ENCODE results near the gene COMMD6. TPM values are rescaled to one million over a fixed set of nuclear protein-coding genes. Genes with fewer than 3 reads are reported as not detected.

COMMD6 gene
- total RNA-seq, 1 experiment from 2014 or later, result 131 TPM

- Mint-ChIP-seq H3K27ac (no peak overlapping the region), H3K36me3 (ENCODE audit: insufficient read depth in 1 of 3, low read depth in 3 of 3) (peaks cover 4 to 17% (median 10%) of the 10 kb centered on the region in 3 experiments; a peak in 6 of 7 replicates), H3K4me3 (no peak overlapping the region), H3K9me3 (no peaks in the 10 kb centered on the region), H3K4me1 (no peaks in the 10 kb centered on the region), H3K27me3 (ENCODE audit: low read depth) (no peaks in the 10 kb centered on the region)
- no peak overlapping the region for H3K18ac ChIP-seq (ENCODE audit: insufficient read length, low read depth, low read length)
- H2BK20ac ChIP-seq (ENCODE audit: low read depth, low read length, poor library complexity, severe bottlenecking), result no peak overlapping the region
- no peak for DNase-seq
- H2AFZ ChIP-seq (ENCODE audit: low read length), result no peak overlapping the region
- no peak overlapping the region for H3K4me2 ChIP-seq (ENCODE audit: insufficient read depth, insufficient read length, low read length)
- no peaks in the 10 kb centered on the region for H4K20me1 ChIP-seq (ENCODE audit: control insufficient read depth, insufficient read depth, insufficient read length)
- H3K23me2 ChIP-seq (ENCODE audit: insufficient read length, low read depth, low read length, poor library complexity, severe bottlenecking), result no peaks in the 10 kb centered on the region
- H2BK120ac ChIP-seq (ENCODE audit: low read depth, low read length, poor library complexity, severe bottlenecking), result no peak overlapping the region
- H3K9ac ChIP-seq (ENCODE audit: extremely low read depth, insufficient read length, low read length), result no peak overlapping the region
- H3K4ac ChIP-seq (ENCODE audit: low read depth, low read length), result no peak overlapping the region
- H3T11ph ChIP-seq (ENCODE audit: low read length), result no peak overlapping the region
- H3K79me2 ChIP-seq (ENCODE audit: insufficient read depth, low read length), result 0 out of 2 replicates have a peak, but pooled peaks cover 2% of the 10 kb centered on the region
- no peaks in the 10 kb centered on the region for H3K4me1 ChIP-seq (ENCODE audit: insufficient read depth, low read length)
- no CpG with 5 or more reads among the region's 2 CpGs for WGBS (ENCODE audit: extremely low coverage, insufficient read length, low lambda C conversion rate)
- no peaks in the 10 kb centered on the region for H3K79me1 ChIP-seq (ENCODE audit: insufficient read depth, low read depth, low read length, poor library complexity, severe bottlenecking)
- no peak overlapping the region for H4K91ac ChIP-seq (ENCODE audit: insufficient read length, low read depth, low read length)
- H4K8ac ChIP-seq (replicated peaks; ENCODE audit: insufficient read length, low read depth, low read length), result no peak overlapping the region
- H3K14ac ChIP-seq (ENCODE audit: insufficient read depth, low read length), result no peak overlapping the region
- no peak overlapping the region for H2AK5ac ChIP-seq (ENCODE audit: insufficient read length, low read length)
- H3K27me3 ChIP-seq (ENCODE audit: insufficient read depth, low read length), result no peaks in the 10 kb centered on the region
- no peak overlapping the region for H3K23ac ChIP-seq (ENCODE audit: insufficient read length, low read depth, low read length)
- H2BK5ac ChIP-seq (ENCODE audit: insufficient read length, low read length), result no peak overlapping the region
- H2BK15ac ChIP-seq (ENCODE audit: low read depth, low read length), result no peak overlapping the region
- H4K5ac ChIP-seq (ENCODE audit: insufficient read length, low read depth, low read length), result no peak overlapping the region
- H3K9me3 ChIP-seq (ENCODE audit: control insufficient read depth, low read depth, low read length), result no peaks in the 10 kb centered on the region
- no peak overlapping the region for H3K27ac ChIP-seq (ENCODE audit: insufficient read length, low read depth, low read length)
- H2BK12ac ChIP-seq (ENCODE audit: insufficient read length, low read depth, low read length), result no peak overlapping the region
- H3K56ac ChIP-seq (ENCODE audit: insufficient read length, low read depth, low read length), result no peak overlapping the region
- no peak for TF ChIP-seq CTCF (conservative IDR thresholded peaks at IDR 0.05)
Measured at GRCh38 chr13:75556961-75557360, 19.3 kb upstream of the COMMD6 start.

Measured in H9 (cell line).